Muscle layer of duodenum (tissue), 2 donors: ENCODE results near the gene PLA2G4F.

Experiments
- H3K27ac ChIP-seq: one replicate; pipeline ENCODE4 v1.7.0; 2013; ENCODE audit warnings: mild to moderate bottlenecking, low read length
- H3K27me3 ChIP-seq: one replicate; pipeline ENCODE4 v1.7.0; 2013; ENCODE audit warnings: low read depth, mild to moderate bottlenecking, control low read depth, low read length
- H3K36me3 ChIP-seq, 2 donors: one replicate each; pipeline ENCODE4 v1.7.0; 2013; ENCODE audit warnings: low read length in 2 of 2, control low read depth in 1 of 2, mild to moderate bottlenecking in 1 of 2; ENCODE audit not compliant: insufficient read depth in 2 of 2, control insufficient read depth in 1 of 2
- H3K4me1 ChIP-seq, 2 donors: one replicate each; pipeline ENCODE4 v1.7.0; 2013; ENCODE audit warnings: low read length in 2 of 2, mild to moderate bottlenecking in 2 of 2, control low read depth in 1 of 2, moderate library complexity in 1 of 2; ENCODE audit not compliant: insufficient read depth in 2 of 2, control insufficient read depth in 1 of 2
- H3K4me3 ChIP-seq, 2 donors: one replicate each; pipeline ENCODE4 v1.7.0; 2013; ENCODE audit warnings: low read length in 2 of 2, low read depth in 1 of 2, mild to moderate bottlenecking in 1 of 2
- H3K9me3 ChIP-seq, 2 donors: one replicate each; pipeline ENCODE4 v1.7.0; 2013; ENCODE audit warnings: low read length in 2 of 2, control low read depth in 1 of 2, mild to moderate bottlenecking in 1 of 2; ENCODE audit not compliant: control insufficient read depth in 1 of 2
- donor health status: healthy.

PLA2G4F gene

GRCh38 chr15:42184736-42185135 is 28.3 kb upstream of the PLA2G4F start:
- Histone ChIP-seq H3K27ac (no peak overlapping the region), H3K27me3 (no peaks in the 10 kb centered on the region), H3K9me3 (no peaks in the 10 kb centered on the region), H3K4me3 (no peak overlapping the region), H3K4me1 (no peaks in the 10 kb centered on the region), H3K36me3 (peaks cover 61 to 76% of the 10 kb centered on the region in 2 donors)

- no peak overlapping the region for H3K4me3 ChIP-seq
- H3K27ac ChIP-seq: no peak overlapping the region
- H3K4me1 ChIP-seq: no peaks in the 10 kb centered on the region
- peaks cover 64 to 78% of the 10 kb centered on the region in 2 donors for H3K36me3 ChIP-seq
- no peaks in the 10 kb centered on the region for H3K27me3 ChIP-seq
- H3K9me3 ChIP-seq: no peaks in the 10 kb centered on the region
Observed at GRCh38 chr15:42184296-42184695, 27.9 kb upstream of the PLA2G4F start.

DNA sequence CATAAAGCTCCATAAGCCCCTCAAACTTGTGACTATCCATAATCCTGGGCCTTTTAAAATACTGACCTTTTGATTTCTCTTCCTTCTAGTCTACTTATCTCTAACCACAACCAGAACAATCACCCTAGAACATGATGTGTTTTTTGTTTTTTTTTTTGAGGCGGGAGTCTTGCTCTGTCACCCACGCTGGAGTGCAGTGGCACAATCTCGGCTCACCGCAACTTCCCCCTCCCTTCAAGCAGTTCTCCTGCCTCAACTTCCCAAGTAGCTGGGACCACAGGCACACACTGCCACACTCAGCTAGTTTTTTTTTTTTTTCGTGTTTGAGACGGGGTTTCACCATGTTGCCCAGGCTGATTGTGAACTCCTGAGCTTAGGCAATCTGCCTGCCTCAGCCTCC is 26.5 kb upstream of the PLA2G4F start:
- H3K9me3 ChIP-seq: no peaks in the 10 kb centered on the region
- H3K4me1 ChIP-seq: no peaks in the 10 kb centered on the region
- no peaks in the 10 kb centered on the region for H3K27me3 ChIP-seq
- H3K4me3 ChIP-seq: no peak overlapping the region
- no peak overlapping the region for H3K27ac ChIP-seq
- H3K36me3 ChIP-seq: peaks cover 64 to 75% of the 10 kb centered on the region in 2 donors

DNA sequence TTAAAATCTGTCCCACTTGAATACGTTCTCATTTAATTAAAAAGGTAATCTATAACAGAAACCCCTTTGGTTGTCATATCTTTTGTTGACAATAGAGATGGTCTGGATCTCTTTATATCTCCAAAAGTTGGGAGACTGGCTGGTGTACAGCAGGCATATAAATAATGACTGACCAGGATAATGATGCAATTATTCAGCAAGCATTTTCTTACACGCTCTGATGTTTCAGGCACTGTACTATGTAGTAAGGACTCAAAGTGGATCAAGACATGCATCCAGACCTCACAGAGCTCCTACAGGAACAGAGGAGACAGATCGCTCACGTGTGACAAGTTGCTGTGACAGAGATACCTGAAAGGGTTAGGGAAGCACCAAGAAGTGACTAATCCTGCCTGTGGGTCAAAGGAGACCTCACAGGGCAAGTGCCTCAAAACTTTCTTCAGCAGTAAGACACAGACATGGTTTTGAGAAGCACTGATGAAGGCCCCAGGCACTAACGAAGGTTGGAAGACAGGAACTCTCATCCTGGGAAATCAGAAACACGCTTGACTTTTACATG is 26.0 kb upstream of the PLA2G4F start:
- H3K36me3 ChIP-seq: peaks cover 60 to 73% of the 10 kb centered on the region in 2 donors
- H3K27ac ChIP-seq: no peak overlapping the region
- no peaks in the 10 kb centered on the region for H3K9me3 ChIP-seq
- no peak overlapping the region for H3K4me3 ChIP-seq
- no peaks in the 10 kb centered on the region for H3K4me1 ChIP-seq
- no peaks in the 10 kb centered on the region for H3K27me3 ChIP-seq

DNA sequence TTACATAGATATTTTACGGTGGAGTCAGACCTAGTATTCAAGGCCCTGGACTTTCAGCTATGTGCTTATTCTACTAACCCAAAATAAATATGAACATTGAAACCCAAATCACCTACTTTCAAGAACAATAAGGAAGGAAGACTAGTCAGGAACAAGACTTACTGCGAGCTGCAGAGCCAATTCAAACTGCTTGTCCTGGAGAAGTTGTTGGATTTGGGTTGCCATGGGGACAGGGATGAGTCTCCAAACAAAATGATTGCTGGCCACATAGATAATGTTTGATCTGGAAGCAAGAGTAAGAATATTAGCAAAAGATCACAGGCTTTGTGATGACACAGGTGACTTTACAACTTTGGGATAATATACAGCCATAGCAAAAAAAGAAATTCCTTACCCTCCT is 21.6 kb upstream of the PLA2G4F start:
- Histone ChIP-seq H3K4me1 (no peaks in the 10 kb centered on the region), H3K9me3 (no peaks in the 10 kb centered on the region), H3K36me3 (peaks cover 44 to 62% of the 10 kb centered on the region in 2 donors), H3K27ac (no peak overlapping the region), H3K27me3 (no peaks in the 10 kb centered on the region), H3K4me3 (no peak overlapping the region)

- no peak overlapping the region for H3K4me3 ChIP-seq
- peaks cover 50 to 75% of the 10 kb centered on the region in 2 donors for H3K36me3 ChIP-seq
- H3K27me3 ChIP-seq: no peaks in the 10 kb centered on the region
- H3K27ac ChIP-seq: no peak overlapping the region
- no peaks in the 10 kb centered on the region for H3K9me3 ChIP-seq
- H3K4me1 ChIP-seq: no peaks in the 10 kb centered on the region
Observed at GRCh38 chr15:42175671-42176070, 19.2 kb upstream of the PLA2G4F start.

GRCh38 chr15:42172475-42172874 is 16.0 kb upstream of the PLA2G4F start:
- Histone ChIP-seq H3K27me3 (no peaks in the 10 kb centered on the region), H3K9me3 (no peaks in the 10 kb centered on the region), H3K4me3 (no peak overlapping the region), H3K36me3 (peaks cover 51 to 82% of the 10 kb centered on the region in 2 donors), H3K4me1 (no peaks in the 10 kb centered on the region), H3K27ac (no peak overlapping the region)

GRCh38 chr15:42171795-42172194 is 15.4 kb upstream of the PLA2G4F start:
- peaks cover 58 to 88% of the 10 kb centered on the region in 2 donors for H3K36me3 ChIP-seq
- no peaks in the 10 kb centered on the region for H3K9me3 ChIP-seq
- H3K4me1 ChIP-seq: no peaks in the 10 kb centered on the region
- no peaks in the 10 kb centered on the region for H3K27me3 ChIP-seq
- no peak overlapping the region for H3K27ac ChIP-seq
- H3K4me3 ChIP-seq: no peak overlapping the region

GRCh38 chr15:42171122-42171521 is 14.7 kb upstream of the PLA2G4F start:
- Histone ChIP-seq H3K27ac (no peak overlapping the region), H3K4me1 (no peaks in the 10 kb centered on the region)

DNA sequence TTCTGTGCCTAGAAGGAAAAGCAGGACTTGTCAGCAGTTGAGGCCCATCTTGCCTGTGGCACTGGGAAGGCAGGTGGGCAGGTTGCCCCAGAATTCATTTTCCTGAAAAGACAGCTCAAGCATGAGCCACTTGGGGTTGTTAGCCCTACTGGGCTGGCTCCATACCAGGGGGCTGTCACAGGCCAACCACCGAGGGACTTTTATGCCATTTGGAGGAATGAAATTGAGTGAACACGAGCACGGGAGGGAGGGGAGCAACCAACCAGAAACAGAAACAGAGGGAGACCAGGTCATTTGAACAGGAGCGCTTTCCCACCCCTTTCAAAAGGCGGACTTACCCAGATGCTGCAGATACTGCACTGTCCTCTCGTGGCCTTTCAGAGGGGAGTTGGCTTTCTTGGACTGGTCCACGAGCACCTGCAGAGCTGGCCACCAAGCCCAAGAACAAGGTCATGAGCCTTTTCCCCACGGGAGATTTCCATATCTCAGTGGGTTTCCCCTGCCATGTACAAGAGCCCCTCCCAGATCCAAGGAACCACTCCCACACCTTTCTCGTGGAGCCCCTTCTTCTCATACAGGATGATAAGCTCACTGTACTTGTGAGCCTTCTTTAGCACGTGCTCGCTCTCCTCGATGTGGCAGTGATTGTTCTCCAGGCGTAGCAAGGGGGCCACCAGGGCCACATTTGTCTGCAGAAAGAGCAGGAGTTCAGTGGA is 9.9 kb upstream of the PLA2G4F start:
- Histone ChIP-seq H3K9me3 (no peaks in the 10 kb centered on the region), H3K4me1 (no peaks in the 10 kb centered on the region), H3K27me3 (no peaks in the 10 kb centered on the region), H3K36me3 (peaks cover 79 to 96% of the 10 kb centered on the region in 2 donors), H3K27ac (no peak overlapping the region), H3K4me3 (no peak overlapping the region)

More at GRCh38 chr15:42171122-42171521, 14.7 kb upstream of the PLA2G4F start:
- Histone ChIP-seq H3K36me3 (peaks cover 64 to 92% of the 10 kb centered on the region in 2 donors), H3K9me3 (no peaks in the 10 kb centered on the region), H3K27me3 (no peaks in the 10 kb centered on the region), H3K4me3 (no peak overlapping the region)

DNA sequence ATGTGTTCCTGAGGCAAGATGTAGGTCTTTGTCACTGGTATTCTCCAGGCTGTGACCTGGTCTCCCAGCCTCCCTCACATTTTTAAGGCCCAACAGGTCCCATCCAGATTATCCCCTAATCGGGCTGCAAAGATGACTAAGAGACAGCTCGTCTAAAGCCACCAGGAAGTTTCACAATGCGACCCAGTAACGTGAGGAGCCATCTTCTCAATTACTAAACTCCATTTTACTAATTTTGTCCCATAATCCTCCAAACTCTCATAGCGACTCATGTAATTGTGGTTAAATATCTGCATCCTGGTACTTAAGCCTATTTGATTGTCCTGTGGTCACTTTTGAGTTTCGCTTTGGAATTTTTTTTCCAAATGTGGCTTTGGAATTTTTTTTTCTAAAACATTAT is 8.7 kb upstream of the PLA2G4F start:
- Histone ChIP-seq H3K4me1 (no peaks in the 10 kb centered on the region), H3K36me3 (peaks cover 87 to 98% of the 10 kb centered on the region in 2 donors), H3K4me3 (no peak overlapping the region), H3K27ac (no peak overlapping the region), H3K9me3 (no peaks in the 10 kb centered on the region), H3K27me3 (no peaks in the 10 kb centered on the region)
